Breast epithelium (tissue), 4 donors: ENCODE data around the gene ELAC2. TPM values are rescaled to one million over a fixed set of nuclear protein-coding genes. Genes with fewer than 3 reads are reported as not detected.

Experiments
- DNase-seq, 2 donors: peaks; one replicate each; pipeline ENCODE4 v3.0.0-alpha.2; 2019; ENCODE audit warnings: low spot score in 2 of 2
- H3K27ac ChIP-seq, 2 donors: fragments of 200-600 bp; sonication (generic) in 1 of 2; one replicate each; pipeline ENCODE4 v1.5.1; 2016 to 2019; ENCODE audit warnings: mild to moderate bottlenecking in 1 of 2
- H3K27me3 ChIP-seq, 2 donors: fragments of 200-600 bp; sonication (generic) in 1 of 2; one replicate each; pipeline versions ENCODE4 v1.5.1 to v1.6.0; 2017 to 2019; ENCODE audit warnings: control low read depth in 1 of 2, mild to moderate bottlenecking in 1 of 2
- H3K36me3 ChIP-seq: fragments of 200-600 bp; one replicate; pipeline ENCODE4 v1.5.1; 2019
- H3K4me1 ChIP-seq, 2 donors: fragments of 200-600 bp; sonication (generic); one replicate each; pipeline ENCODE4 v1.5.1; 2016 to 2019; ENCODE audit warnings: control low read depth in 1 of 2
- H3K4me3 ChIP-seq, 3 donors: fragments of 200-600 bp; sonication (generic); 1 replicate in 2 of 3; 2 replicates in 1 of 3; pipeline ENCODE4 v1.5.1; 2016 to 2019; ENCODE audit warnings: mild to moderate bottlenecking in 3 of 3, moderate library complexity in 2 of 3
- H3K9me3 ChIP-seq, 2 donors: fragments of 200-600 bp; sonication (generic) in 1 of 2; one replicate each; pipeline ENCODE4 v1.5.1; 2016 to 2019; ENCODE audit warnings: control low read depth in 1 of 2
- CTCF ChIP-seq, 3 donors: fragments of 450-650 bp; IDR thresholded peaks; one replicate each; pipeline ENCODE4 v1.5.1; 2016 to 2017; ENCODE audit warnings: antibody characterized with exemption in 3 of 3, mild to moderate bottlenecking in 3 of 3, moderate library complexity in 3 of 3
- POLR2A ChIP-seq: fragments of 450-650 bp; IDR thresholded peaks from one replicate; pipeline ENCODE4 v1.6.1; 2016; ENCODE audit warnings: antibody characterized with exemption, mild to moderate bottlenecking, moderate library complexity
- POLR2AphosphoS5 ChIP-seq, 3 donors: sonication (generic); formaldehyde crosslinking; IDR thresholded peaks; one replicate each; pipeline ENCODE4 v1.6.1; 2017; ENCODE audit warnings: antibody characterized with exemption in 3 of 3
- intact Hi-C: fragments of 100-400 bp; cut with DNase I; formaldehyde crosslinking; loops from one replicate; pipeline ENCODE4 v1.15.1; 2023; ENCODE audit warnings: low total_unique reads
- total RNA-seq, 3 donors: library from RNA; depleted of rRNA; stranded (reverse); fragments of >200 nt; gene quantifications; one replicate each; pipeline ENCODE4 v1.1.0, GENCODE V29; 2016

Gene ELAC2
- total RNA-seq, 3 donors from 2014 or later, result 67.2 to 83.0 (median 76.4) TPM

GRCh38 chr17:13027246-13027645, 9.4 kb upstream of the ELAC2 start:
- no peaks in the 10 kb centered on the region for H3K36me3 ChIP-seq
- no peak overlapping the region for H3K27ac ChIP-seq
- no peak overlapping the region for H3K4me3 ChIP-seq
- no peaks in the 10 kb centered on the region for H3K9me3 ChIP-seq
- H3K27me3 ChIP-seq, result no peaks in the 10 kb centered on the region
- intact Hi-C loops, result no loop called here
- DNase-seq, result no peak
- TF ChIP-seq POLR2A (no peak), POLR2AphosphoS5 (IDR thresholded peaks at IDR 0.05) (no peak), CTCF (IDR thresholded peaks at IDR 0.05) (no peak)
- no peaks in the 10 kb centered on the region for H3K4me1 ChIP-seq

- H3K27me3 ChIP-seq, result no peaks in the 10 kb centered on the region
- H3K36me3 ChIP-seq, result no peaks in the 10 kb centered on the region
- DNase-seq, result no peak
- no peak overlapping the region for H3K27ac ChIP-seq
- no peaks in the 10 kb centered on the region for H3K4me1 ChIP-seq
- H3K4me3 ChIP-seq, result no peak overlapping the region
- intact Hi-C loops, result no loop called here
- TF ChIP-seq POLR2AphosphoS5 (IDR thresholded peaks at IDR 0.05) (no peak), POLR2A (no peak), CTCF (IDR thresholded peaks at IDR 0.05) (no peak)
- no peaks in the 10 kb centered on the region for H3K9me3 ChIP-seq
Observed at GRCh38 chr17:13025687-13026086, 7.9 kb upstream of the ELAC2 start.

GRCh38 chr17:13025258-13025627, 7.4 kb upstream of the ELAC2 start:
- no peak overlapping the region for H3K27ac ChIP-seq
- no peaks in the 10 kb centered on the region for H3K27me3 ChIP-seq
- no peaks in the 10 kb centered on the region for H3K36me3 ChIP-seq
- H3K9me3 ChIP-seq, result no peaks in the 10 kb centered on the region
- intact Hi-C loops, result no loop called here
- TF ChIP-seq POLR2A, result no peak
- TF ChIP-seq POLR2AphosphoS5 (IDR thresholded peaks at IDR 0.05), result no peak
- TF ChIP-seq CTCF (IDR thresholded peaks at IDR 0.05), result no peak
- no peak overlapping the region for H3K4me3 ChIP-seq
- no peaks in the 10 kb centered on the region for H3K4me1 ChIP-seq
- no peak for DNase-seq

GRCh38 chr17:13024526-13025257, 6.9 kb upstream of the ELAC2 start:
- no peak for DNase-seq
- intact Hi-C loops, result no loop called here
- no peaks in the 10 kb centered on the region for H3K36me3 ChIP-seq
- peak overlapping the region in 2 of 3 donors; percentile 20 to 49 for H3K4me3 ChIP-seq
- no peaks in the 10 kb centered on the region for H3K27me3 ChIP-seq
- H3K9me3 ChIP-seq, result no peaks in the 10 kb centered on the region
- no peaks in the 10 kb centered on the region for H3K4me1 ChIP-seq
- TF ChIP-seq CTCF (IDR thresholded peaks at IDR 0.05) (peak in 2 of 3 donors; percentile 53 to 62), POLR2AphosphoS5 (IDR thresholded peaks at IDR 0.05) (no peak)
- no peak overlapping the region for H3K27ac ChIP-seq

GRCh38 chr17:13024016-13024415, 6.2 kb upstream of the ELAC2 start:
- no peak for DNase-seq
- no peak overlapping the region for H3K4me3 ChIP-seq
- no peaks in the 10 kb centered on the region for H3K27me3 ChIP-seq
- no peak for TF ChIP-seq POLR2A
- TF ChIP-seq POLR2AphosphoS5 (IDR thresholded peaks at IDR 0.05), result no peak
- TF ChIP-seq CTCF (IDR thresholded peaks at IDR 0.05), result no peak
- H3K36me3 ChIP-seq, result no peaks in the 10 kb centered on the region
- no peaks in the 10 kb centered on the region for H3K4me1 ChIP-seq
- H3K27ac ChIP-seq, result no peak overlapping the region
- intact Hi-C loops, result no loop called here
- H3K9me3 ChIP-seq, result no peaks in the 10 kb centered on the region
